GM21723 (cell line): ENCODE measurements around the gene NAB1.

Source experiments
- ATAC-seq: cut with Tn5 transposase; IDR thresholded peaks from one replicate; pipeline ENCODE4 v1.9.1; 2021; ENCODE audit warnings: mild to moderate bottlenecking, moderate library complexity; ENCODE audit not compliant: unreplicated experiment

Gene NAB1

DNA sequence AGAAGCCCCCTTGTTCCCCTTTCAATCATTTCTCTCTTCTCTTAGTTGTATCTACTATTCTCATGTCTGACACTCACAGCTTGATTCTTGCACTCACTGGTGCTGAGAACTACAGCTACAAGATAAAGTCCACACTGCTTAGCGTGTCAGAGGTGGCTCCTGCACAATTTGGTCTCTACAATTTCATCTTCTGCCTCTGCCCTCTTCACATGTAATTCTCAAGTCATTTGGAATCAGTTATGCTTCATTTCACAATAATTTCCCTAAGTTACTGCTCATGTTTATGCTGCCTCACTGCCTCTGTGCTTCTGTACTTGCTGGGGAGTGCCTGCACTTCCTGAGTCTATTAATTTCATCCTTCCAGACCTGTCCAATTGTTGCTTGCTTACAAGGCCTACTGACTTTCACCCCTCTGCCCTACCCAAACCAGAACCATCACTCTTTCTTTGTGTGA lies 11.6 kb upstream of the NAB1 start:
- ATAC-seq, result no peak

DNA sequence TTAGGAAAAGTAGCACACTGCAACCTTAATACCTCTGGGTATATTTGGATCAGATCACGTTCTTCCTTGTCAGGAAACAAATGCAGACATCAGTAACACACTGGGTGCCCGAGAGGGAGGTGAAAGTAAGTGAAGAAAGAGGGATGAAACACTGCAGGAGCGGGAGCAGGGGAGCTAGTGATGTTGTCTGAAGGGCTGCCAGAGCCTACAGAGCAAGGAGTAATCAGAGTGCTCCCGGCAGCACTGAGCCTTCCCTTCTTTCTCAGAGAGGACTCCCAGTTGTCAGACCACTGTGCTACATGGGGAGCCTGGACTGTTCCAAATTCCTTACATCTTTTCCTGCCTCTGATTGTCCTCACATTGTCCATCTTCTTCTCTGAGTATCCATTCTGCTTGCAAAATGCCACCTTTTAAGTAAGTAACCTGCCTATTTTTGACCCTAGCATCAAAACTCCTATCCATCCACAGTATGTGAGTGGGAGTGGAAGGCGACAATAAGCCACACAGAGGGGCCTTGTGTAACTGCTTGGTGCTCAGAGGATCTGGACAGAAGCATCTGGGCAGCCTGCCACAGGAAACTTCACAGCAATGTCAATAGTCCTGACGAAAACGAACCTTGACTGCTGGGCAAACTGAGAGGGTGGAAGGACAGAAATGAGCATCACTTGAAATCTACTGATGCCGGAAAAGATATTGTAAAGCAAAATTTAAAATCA lies 10.8 kb upstream of the NAB1 start:
- no peak for ATAC-seq

DNA sequence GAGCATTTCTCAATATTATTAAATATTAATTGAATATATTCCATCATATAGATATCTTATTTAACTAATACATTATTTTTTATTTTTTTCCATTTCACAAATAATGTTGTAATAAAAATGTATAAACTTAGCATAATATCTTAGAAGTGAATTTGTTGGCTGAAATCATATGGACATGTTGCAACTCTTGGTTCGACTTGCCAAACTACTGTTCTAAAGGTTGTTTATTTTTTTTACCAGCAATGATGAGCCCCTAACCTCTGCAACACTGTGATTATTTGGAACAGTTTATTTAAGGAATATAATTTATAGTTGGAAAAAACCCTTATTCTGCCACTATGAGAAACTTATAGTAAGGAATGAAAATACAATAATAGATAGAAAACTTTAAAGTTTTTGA lies 8.8 kb upstream of the NAB1 start:
- ATAC-seq, result no peak

DNA sequence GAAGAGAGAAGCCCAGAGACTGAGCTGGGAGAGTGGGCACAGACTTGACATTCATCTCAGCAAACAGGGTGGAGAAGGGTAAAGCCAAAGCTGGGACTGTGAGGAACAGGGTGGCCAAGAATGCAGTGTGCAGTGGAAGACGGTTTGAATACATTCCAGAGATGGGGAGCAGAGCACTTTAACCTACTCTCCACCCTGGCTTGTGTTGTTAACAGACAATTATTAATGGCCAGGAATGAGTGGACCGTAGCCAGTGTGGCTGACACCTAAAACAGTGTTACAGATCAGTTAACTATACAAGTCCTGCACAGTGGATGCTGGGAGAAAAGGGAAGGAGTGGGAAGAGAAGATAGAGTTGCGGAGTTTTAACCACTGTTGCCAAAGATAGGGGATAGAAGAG lies 7.4 kb upstream of the NAB1 start:
- ATAC-seq, result no peak

DNA sequence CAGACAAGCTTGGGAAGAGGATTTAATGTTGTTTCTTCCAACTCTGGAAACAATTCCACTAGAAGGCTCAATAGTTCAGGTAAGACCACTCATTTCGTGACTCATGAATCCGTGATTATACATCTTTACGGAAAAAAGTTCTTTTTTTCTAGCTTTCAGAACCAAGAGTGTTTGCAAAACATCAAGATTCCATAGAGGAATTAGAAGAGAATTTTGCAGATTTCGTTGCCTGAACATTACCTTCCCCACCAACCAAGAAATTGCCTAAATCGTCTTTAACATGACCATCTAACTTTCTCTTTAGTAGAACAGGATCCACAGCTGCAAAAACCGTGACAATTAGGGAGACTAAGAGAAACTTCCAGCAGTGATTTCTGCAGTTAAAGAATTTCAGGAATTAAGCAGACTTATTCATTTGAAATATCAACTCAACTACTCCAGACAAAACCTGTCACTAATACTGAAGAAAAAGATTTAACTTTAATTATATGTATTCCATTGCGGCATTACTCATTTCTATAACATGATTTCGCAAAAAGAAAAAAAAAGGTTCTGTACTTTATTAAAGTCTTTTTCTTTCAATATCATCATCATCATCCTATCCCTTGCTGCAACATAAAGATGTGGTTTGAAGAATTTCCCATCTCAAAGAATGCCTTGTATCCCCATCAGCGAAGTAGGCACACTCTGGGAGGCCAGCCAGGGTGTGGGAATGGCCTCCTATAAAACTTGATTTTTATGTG lies 1.9 kb upstream of the NAB1 start:
- no peak for ATAC-seq

DNA sequence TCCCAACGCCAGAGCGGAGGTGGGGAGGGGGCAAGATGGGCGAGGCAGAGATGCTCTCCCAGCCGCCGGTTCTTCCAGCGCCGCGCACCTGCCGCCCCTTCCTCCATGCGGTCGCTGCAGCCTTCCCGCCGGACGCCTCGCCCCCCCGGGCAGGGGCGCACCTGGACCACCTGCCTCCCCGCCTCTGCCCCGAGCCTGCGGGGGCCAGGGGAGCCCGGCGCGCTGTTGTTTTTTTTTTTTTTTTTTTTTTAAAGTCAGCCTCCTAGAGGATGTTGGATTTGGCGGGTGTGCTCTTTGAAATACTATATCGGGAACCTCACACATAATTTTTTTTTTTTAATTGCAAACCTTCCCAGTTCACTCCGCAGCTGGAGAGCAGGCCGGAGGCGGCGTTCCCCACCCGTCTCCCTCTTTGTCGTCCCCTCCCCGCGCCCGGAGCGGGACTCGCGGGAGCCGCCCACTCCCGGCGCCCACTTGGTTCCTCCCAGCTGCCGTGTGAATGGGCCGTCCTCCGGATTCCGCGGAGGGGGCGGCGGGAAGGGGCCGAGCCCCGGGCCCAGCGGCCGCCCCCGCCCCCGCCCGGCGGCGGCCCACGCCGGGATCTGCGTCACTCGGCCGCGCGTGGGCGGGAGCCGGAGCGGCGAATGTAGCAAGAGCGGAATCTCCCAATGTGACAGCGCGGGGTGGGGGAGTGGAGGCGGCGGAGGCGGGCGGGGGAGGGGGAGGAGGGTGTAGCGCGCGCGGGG lies 421 bp upstream of the NAB1 start:
- peak; percentile 66 for ATAC-seq

DNA sequence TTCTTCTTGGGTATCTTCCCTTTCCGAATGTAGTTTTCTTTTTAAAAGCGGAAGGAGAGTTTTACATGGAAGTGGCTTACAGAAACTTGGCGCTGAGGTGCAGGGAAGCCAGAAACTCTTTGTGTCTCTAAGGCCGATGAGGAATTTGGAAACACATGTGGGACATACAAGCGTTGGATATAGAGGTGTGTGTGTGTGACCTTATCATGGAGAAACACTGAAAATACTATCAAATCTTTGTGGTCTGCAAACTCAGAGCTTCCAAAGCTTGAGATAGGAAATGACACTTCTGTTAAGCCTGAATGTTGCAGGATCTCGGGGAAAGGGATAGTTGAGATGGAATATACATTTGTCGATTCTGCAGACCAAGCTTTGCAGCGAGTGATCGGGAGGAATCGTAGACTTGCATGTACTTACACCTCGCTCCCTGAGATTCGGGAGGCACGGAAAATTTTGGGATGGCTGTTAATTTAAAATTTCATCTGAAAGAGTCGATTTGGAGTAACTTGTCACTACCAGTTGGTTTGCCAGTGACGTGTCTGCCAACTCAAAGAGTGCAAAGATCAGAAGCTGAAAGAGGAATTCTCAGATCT lies 1.0 kb downstream of the NAB1 start:
- no peak for ATAC-seq

DNA sequence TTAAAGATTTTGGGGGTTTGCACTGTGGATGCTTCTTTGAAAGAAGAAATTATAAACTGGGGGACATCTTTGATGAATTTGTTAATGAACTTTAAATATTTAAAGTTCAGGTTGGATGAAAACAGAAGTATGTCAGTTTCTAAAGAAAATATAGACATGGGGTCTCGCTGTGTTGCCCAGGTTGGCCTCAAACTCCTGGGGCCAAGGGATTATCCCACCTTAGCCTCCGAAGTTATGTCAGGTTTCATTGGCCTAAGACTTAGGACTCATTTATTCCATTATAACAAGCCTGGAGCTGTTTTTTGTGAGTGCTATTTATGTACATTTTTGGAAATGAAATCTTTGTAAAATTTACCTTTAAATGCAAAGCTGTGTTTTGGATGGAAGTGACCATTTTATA lies 2.5 kb downstream of the NAB1 start:
- ATAC-seq, result no peak

DNA sequence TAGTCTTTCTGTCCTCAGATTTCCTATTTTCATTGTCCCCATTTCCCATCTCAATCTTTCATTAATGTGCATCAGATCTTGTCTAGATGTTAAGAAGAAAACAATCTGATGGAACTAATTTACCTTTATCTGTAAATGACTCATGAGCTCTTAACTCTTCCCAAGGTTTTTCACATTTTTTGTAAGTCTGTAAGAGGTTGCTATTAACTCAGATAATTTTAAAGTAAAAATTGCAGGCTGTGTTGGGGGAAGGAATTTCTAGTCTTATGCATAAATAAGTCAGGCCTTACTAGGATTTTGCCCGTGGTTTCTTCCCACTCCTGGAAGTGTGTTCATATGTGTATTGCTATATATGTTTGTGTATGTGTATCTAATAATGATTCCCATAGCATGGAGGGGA lies 4.3 kb downstream of the NAB1 start:
- no peak for ATAC-seq

DNA sequence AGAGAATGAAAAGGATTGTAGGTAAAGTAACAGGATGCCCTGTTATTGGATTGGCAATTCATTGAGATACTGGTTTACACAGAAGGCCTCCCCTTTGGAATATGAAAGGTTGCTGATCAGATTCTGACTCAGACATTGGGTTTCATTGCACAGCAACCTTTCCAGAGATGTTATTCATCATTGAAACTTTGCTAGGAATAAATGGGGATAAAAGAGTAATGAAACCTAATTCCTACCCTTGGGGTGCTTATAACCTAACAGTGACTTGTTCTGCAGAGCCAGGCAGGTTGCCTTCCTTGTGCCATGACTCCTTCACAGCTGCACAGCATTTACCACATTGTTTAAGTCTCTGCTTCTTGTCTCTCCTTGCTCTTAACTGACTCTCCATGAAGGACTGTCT lies 5.0 kb downstream of the NAB1 start:
- no peak for ATAC-seq

DNA sequence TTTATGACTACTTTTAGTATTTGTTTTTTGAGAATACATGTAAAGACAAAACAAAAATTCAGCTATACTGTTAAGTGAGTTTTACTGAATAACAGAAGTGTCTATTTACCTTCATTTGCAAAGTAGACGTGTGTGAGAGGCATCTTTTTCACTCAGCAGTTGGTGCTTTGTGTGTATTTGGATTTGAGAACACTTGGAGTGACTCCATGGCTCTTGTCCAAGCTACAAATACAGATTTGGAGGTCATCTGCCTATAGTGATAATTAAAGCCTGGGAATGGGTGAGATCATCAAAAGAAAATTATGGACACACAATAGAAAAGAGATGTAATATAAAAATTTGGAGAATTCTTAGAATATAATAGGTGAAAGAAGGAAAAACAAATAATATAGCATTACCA lies 6.2 kb downstream of the NAB1 start:
- no peak for ATAC-seq

DNA sequence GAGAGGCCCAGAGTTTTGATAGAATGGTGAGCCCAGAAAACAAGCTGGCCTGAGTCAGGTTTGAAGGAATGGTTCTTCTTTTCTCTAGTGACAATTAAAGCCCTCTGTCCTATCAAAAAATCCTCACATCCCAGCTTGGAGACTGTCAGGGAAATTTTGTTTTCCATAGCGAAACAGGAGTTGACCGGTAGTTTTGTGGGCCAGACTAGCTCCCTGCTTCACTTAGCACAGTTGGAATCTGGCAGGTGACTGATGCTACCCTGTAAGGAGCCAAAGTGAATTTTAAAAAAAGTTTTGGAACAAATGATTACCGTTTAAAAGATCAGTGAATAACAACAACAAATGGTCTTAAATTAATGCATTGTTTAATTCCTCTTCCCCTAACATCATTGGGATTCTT lies 6.7 kb downstream of the NAB1 start:
- ATAC-seq, result no peak

DNA sequence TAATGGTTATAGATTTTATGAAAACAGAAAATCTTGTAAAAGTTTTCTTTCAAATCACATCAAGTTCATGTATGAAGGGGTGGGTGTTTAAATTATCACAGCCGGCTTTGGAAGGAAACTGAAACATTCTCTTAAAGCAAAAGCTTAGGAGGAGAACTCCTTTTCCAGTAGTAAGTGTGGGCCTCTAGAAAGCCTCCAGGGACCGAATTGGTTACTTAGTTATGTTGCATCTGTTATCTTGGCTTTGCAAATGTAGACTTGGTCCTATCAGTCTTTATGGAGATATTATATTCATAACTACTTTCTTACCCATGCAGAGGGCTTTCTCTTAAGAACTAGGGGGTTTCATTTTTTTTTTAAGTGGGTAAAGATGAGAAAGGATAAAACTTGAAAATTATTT lies 7.4 kb downstream of the NAB1 start:
- ATAC-seq, result no peak

DNA sequence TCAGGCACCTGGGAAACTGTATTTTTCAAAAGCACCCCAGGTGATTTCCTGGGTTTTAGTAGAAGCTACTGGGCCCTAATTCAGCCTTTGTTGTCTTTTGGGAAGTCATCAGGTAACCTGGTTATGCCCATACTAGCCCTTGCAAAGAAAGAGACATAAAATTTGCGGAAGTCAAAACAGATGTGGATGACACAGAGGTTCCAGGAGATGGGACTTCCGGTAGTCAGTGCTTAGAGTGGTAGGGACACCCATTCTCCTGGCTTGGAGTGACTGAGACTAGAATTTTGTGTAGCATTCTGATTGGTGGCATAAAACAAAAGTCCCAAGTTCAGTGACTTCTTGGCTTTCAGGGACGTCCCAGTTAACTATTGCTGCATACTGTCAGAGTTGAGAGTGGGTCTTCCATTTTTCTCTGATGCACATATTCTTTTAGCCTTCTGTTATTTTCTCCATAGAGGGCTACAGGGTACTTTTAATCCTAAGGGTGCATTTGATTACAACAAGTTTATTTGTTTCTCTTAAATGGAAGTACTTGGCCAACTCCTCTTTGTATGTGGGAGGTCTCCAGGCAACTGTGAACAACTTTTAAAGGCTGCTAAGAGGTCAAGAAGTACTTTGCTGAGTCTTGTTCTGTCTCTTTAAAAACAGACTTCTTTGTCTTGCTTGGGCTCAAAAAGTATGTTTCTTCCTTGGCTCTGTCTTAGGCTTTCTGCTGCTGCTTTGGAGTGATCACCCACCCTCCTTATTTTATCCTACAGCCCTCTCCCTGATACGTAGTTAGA lies 8.8 kb downstream of the NAB1 start:
- no peak for ATAC-seq

DNA sequence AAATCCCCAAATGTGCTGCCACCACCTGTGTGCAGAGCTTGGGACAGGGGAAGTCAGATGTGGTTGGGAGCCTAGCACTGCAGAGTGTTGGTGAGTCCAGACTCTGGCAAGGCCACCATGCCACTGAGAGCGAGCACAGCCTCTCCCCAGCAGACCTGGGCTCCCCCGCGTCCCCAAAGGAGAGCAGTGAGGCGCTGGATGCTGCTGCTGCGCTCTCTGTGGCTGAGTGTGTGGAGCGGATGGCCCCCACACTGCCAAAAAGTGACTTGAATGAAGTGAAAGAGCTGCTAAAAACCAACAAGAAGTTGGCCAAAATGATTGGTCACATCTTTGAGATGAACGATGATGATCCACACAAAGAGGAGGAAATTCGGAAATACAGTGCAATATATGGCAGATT lies 10.7 kb downstream of the NAB1 start:
- ATAC-seq, result no peak

DNA sequence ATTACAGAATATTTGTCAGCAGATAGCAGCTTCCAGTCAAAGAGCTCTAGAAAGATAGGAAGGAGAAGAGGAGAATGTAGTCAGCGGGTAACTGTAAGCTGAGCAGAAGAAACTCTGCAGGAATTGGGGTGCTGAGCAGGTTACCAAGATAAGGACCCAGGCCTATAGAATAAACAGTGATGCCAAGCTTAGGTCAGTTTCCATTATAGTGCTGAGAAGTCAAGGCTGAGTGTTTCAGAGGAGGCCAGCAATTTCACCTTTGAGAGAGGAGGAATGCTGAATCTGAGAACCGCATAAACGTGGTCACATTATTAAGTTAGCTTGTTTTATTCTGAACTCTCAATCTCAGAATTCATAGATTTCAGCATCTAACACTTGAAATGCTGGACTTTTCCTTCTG lies 13.9 kb downstream of the NAB1 start:
- ATAC-seq, result no peak

DNA sequence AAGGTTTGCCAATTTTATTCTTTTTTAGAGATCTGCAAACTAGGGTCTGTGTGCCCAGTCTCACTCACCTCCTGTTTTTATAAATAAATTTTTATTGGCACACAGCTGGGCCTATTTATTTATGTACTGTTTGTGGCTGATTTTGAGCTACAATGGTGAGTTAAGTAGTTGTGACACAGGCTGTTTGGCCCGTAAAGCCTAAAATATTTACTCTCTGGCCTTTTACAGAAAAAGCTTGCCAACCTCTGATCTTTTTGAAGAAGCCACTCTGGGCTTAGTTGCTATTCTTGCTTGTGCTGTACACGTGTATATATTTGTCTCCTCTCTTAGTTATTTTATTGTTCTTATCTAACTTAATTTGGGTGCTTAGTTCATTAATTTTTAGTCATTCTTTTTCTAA lies 14.5 kb downstream of the NAB1 start:
- ATAC-seq, result no peak

DNA sequence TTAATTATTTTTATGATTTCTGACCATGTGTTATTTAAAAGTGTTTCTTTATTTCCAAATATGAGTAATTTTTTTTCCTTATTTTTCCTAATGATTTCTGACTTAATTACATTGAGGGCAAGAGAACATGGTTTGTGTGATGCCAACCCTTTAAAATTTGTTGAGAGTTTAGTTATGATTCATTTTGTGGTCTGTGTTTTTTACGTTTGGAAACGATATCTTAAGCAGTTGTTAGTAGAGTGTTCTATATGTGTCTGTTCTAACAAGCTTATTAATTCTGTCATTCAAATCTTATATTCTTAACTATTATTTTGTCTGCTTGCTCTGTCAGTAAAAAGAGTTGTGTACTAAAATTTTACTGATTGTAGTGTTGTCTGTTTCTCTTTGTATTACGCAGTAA lies 15.0 kb downstream of the NAB1 start:
- no peak for ATAC-seq

DNA sequence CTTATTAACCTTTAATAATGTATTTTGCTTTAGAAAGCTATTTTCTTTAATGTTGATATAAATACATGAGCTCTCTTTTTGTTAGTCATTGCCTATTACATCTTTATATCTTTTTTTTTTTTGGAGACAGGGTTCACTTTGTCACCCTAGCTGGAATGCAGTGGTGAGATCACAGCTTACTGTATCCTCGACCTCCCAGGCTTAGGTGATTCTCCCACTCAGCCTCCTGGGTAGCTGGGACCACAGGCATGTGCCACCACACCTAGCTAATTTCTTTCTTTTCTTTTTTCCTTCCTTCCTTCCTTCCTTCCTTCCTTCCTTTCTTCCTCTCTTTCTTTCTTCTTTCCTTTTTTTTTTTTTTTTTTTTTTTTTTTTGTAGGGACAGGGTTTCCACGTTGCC lies 15.4 kb downstream of the NAB1 start:
- ATAC-seq, result no peak

DNA sequence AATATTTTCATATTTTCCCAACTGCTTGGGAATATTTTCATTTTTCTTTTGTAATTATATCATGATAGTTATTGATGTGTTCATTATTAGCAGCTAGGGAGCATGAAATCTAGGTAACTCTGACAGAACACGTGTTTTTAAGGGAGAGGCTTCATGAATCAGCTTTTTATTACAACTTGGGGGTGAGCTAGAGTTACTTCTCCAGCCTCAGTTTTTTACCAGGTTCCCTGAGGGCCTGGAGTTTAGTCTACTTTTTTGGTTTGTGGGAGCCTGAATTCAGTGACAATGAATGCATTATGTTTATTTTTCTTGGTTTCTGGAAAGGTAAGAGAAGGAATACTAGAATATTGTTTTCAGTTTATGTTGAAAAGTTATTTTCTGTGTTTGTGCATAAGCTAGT lies 18.0 kb downstream of the NAB1 start:
- no peak for ATAC-seq

DNA sequence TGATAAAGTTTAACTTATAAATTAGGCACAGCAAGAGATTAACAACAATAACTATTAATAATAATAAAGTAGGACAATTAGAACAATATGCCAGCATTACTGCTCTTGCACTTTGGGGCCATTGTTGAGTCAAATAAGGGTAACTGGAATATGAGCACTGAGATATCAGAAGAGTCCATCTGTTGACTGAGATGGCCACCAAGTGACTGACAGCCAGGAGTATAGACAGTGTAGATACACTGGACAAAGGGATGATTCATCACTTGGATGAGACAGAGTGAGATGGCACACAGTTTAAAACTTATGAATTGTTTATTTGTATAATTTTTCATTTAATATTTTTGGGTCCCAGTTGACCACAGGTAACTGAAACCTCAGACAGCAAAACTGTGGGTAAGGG lies 20.0 kb downstream of the NAB1 start:
- no peak for ATAC-seq
